ENCODE measurements around the gene OR1N1. TPM values are rescaled to one million over a fixed set of nuclear protein-coding genes. Genes with fewer than 3 reads are reported as not detected.

Gene OR1N1, protein sequence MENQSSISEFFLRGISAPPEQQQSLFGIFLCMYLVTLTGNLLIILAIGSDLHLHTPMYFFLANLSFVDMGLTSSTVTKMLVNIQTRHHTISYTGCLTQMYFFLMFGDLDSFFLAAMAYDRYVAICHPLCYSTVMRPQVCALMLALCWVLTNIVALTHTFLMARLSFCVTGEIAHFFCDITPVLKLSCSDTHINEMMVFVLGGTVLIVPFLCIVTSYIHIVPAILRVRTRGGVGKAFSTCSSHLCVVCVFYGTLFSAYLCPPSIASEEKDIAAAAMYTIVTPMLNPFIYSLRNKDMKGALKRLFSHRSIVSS
- total RNA-seq (2014; rRNA removed) (not detected in 2 replicates), Bru-seq, nascent RNA (not detected), BruChase-seq, experiment 1, labeled RNA remaining after a 6-hour chase (not detected), BruChase-seq, experiment 2, labeled RNA remaining after a 2-hour chase (not detected)
- long read RNA-seq, result 0 reads

DNA sequence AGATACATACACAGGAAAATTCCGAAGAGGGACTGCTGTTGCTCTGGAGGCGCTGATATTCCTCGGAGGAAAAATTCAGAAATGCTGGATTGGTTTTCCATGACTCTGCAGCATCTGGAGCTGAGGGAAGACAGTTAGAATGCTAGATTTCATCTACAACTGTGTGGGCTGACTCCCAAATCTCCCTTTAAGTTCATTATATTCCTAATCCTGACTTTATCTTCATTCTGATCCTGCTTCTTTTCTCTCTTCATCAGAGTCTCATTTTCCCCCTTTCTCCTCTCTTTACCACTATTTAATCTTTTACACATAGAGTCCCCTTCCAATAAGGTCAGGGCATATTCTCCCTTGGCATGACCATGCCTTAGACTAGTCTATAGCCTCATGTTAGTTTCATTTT lies at the start of gene OR1N1:
Gene OR1N1 (minus strand): TSS at position 101 of the 400 bp plus-strand sequence. CDS start 0 bp downstream, at position 101.
- no peak for DNase-seq
- Histone ChIP-seq H3K4me3 (ENCODE audit: low read length) (no peak within 1 kb of the TSS), H3K79me2 (ENCODE audit: low read length) (no peaks in the 10 kb centered on the region), H4K20me1 (ENCODE audit: low read length) (no peaks in the 10 kb centered on the region), H3K9me2 (replicated peaks; ENCODE audit: low read length) (no peaks in the 10 kb centered on the region), H3K4me1 (ENCODE audit: insufficient read depth, low read length) (no peaks in the 10 kb centered on the region), H3K9me3 (ENCODE audit: low read length) (no peaks in the 10 kb centered on the region), H3K27ac (ENCODE audit: low read length) (no peak within 1 kb of the TSS), H3K36me3 (ENCODE audit: low read depth, low read length) (no peaks in the 10 kb centered on the region), H3F3A (ENCODE audit: low read length, unreplicated experiment) (no peaks in the 10 kb centered on the region), H2AFZ (ENCODE audit: low read length) (no peak within 1 kb of the TSS), H3K4me2 (ENCODE audit: low read length) (no peak within 1 kb of the TSS), H3K27me3 (ENCODE audit: low read length) (peaks cover 25% of the 10 kb centered on the region), H3K9ac (ENCODE audit: low read length) (no peak within 1 kb of the TSS)
- no peak for ATAC-seq
- no TSS peak for BruUV-seq (replicated peaks)
- CTCF ChIA-PET, result no interaction called here
- TF ChIP-seq, protein P1, sequence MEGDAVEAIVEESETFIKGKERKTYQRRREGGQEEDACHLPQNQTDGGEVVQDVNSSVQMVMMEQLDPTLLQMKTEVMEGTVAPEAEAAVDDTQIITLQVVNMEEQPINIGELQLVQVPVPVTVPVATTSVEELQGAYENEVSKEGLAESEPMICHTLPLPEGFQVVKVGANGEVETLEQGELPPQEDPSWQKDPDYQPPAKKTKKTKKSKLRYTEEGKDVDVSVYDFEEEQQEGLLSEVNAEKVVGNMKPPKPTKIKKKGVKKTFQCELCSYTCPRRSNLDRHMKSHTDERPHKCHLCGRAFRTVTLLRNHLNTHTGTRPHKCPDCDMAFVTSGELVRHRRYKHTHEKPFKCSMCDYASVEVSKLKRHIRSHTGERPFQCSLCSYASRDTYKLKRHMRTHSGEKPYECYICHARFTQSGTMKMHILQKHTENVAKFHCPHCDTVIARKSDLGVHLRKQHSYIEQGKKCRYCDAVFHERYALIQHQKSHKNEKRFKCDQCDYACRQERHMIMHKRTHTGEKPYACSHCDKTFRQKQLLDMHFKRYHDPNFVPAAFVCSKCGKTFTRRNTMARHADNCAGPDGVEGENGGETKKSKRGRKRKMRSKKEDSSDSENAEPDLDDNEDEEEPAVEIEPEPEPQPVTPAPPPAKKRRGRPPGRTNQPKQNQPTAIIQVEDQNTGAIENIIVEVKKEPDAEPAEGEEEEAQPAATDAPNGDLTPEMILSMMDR (conservative IDR thresholded peaks at IDR 0.05; ENCODE audit: low read depth, low read length), result no peak
- TF ChIP-seq EZH2phosphoT487 (IDR thresholded peaks at IDR 0.05; ENCODE audit: borderline replicate concordance, low read length) (no peak), EZH2 (IDR thresholded peaks at IDR 0.05; ENCODE audit: low read length, unreplicated experiment) (no peak)
- POLR2A ChIA-PET (ENCODE audit: unreplicated experiment), result no interaction called here
- intact Hi-C loops (cut with micrococcal nuclease), result no loop called here

DNA sequence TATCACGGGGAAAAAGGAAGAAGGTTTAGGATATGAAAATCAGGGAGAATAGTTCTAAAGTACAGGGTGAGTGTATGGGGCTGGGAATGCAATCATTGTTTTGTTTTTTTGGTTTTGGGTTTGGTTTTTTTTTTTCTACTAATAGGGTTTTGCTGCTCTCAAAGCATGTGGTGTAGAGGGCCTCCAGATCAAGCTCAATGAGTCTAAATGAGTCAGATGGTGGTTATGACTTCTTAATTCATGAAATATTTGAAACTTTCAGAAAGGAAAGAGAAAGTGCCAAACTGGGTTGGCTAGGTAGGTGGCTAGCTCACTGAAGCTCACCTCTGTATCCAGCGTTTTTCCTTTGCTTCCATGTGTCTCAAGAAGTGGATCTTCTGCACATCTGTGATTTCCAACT lies 45.4 kb upstream of the OR1N1 start:
- intact Hi-C loops (cut with micrococcal nuclease), result no loop called here
- no peaks in the 10 kb centered on the region for H3K36me3 ChIP-seq (ENCODE audit: low read depth, low read length)
- no peaks in the 10 kb centered on the region for H3F3A ChIP-seq (ENCODE audit: low read length, unreplicated experiment)
- ATAC-seq, result no peak
- CTCF ChIA-PET, result interaction anchor here (0.6 kb wide), 1 partner anchor 73 kb away, joined by 3 read pairs; no protein-coding TSS in a partner anchor
- H3K4me2 ChIP-seq (ENCODE audit: low read length), result no peak overlapping the region
- peaks cover 8% of the 10 kb centered on the region; the same call in 1 of the 2 replicates for H3K27me3 ChIP-seq (ENCODE audit: low read length)
- POLR2A ChIA-PET (ENCODE audit: unreplicated experiment), result no interaction called here
- H3K9ac ChIP-seq (ENCODE audit: low read length), result no peak overlapping the region
- H3K79me2 ChIP-seq (ENCODE audit: low read length), result no peaks in the 10 kb centered on the region
- H3K9me3 ChIP-seq (ENCODE audit: low read length), result no peaks in the 10 kb centered on the region
- H3K9me2 ChIP-seq (replicated peaks; ENCODE audit: low read length), result no peaks in the 10 kb centered on the region
- BruUV-seq (replicated peaks), result no TSS peak
- no peak overlapping the region for H3K27ac ChIP-seq (ENCODE audit: low read length)
- no peaks in the 10 kb centered on the region for H4K20me1 ChIP-seq (ENCODE audit: low read length)
- H3K4me1 ChIP-seq (ENCODE audit: insufficient read depth, low read length), result no peaks in the 10 kb centered on the region
- no peak for TF ChIP-seq EZH2phosphoT487 (IDR thresholded peaks at IDR 0.05; ENCODE audit: borderline replicate concordance, low read length)
- TF ChIP-seq, protein P1 (conservative IDR thresholded peaks at IDR 0.05; ENCODE audit: low read depth, low read length), result no peak
- no peak for TF ChIP-seq EZH2 (IDR thresholded peaks at IDR 0.05; ENCODE audit: low read length, unreplicated experiment)
- no peak overlapping the region for H2AFZ ChIP-seq (ENCODE audit: low read length)
- no peak for DNase-seq
- H3K4me3 ChIP-seq (ENCODE audit: low read length), result no peak overlapping the region

DNA sequence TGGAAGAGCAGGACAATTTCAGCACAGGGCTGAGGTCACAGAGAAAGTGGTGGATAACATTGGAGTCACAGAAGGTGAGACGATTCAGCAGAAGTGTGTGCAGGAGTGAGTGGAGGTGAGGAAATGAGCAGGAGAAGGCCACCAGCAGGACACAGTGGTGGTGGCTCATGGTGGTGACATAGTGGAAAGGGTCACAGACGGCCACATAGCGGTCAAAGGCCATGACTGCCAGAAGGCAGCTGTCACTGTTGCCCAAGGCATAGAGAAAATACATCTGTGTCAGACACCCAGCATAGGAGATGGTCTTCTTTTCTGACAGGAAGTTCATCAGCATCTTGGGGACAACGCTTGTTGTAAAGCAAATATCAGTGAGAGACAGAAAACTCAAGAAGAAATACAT lies 40.8 kb upstream of the OR1N1 start:
- CTCF ChIA-PET, result no interaction called here
- no TSS peak for BruUV-seq (replicated peaks)
- no peak for TF ChIP-seq EZH2phosphoT487 (IDR thresholded peaks at IDR 0.05; ENCODE audit: borderline replicate concordance, low read length)
- Histone ChIP-seq H3K4me2 (ENCODE audit: low read length) (no peak overlapping the region), H3K9ac (ENCODE audit: low read length) (no peak overlapping the region), H3K4me3 (ENCODE audit: low read length) (no peak overlapping the region), H3K4me1 (ENCODE audit: insufficient read depth, low read length) (no peaks in the 10 kb centered on the region), H3K27me3 (ENCODE audit: low read length) (peaks cover 6% of the 10 kb centered on the region; the same call in 1 of the 2 replicates), H3K36me3 (ENCODE audit: low read depth, low read length) (no peaks in the 10 kb centered on the region), H3F3A (ENCODE audit: low read length, unreplicated experiment) (no peaks in the 10 kb centered on the region), H3K9me2 (replicated peaks; ENCODE audit: low read length) (no peaks in the 10 kb centered on the region), H3K9me3 (ENCODE audit: low read length) (no peaks in the 10 kb centered on the region), H3K27ac (ENCODE audit: low read length) (no peak overlapping the region), H4K20me1 (ENCODE audit: low read length) (no peaks in the 10 kb centered on the region), H3K79me2 (ENCODE audit: low read length) (no peaks in the 10 kb centered on the region), H2AFZ (ENCODE audit: low read length) (no peak overlapping the region)
- ATAC-seq (no peak), DNase-seq (no peak)
- intact Hi-C loops (cut with micrococcal nuclease), result no loop called here
- POLR2A ChIA-PET (ENCODE audit: unreplicated experiment), result no interaction called here
